Stimulated activated CD4-positive, alpha-beta T cell treated with anti-CD3 and anti-CD28 coated beads, Interleukin-1b, Interleukin-23, amount 100 ng/mL, for 1 hour (primary cell): ENCODE data around the gene PITPNM1.
"Not testable (repeated sequence)": the region's sequence is repeated elsewhere in the genome, so short reads cannot be mapped to it uniquely, and the experiment has no call there.

Source experiments
- DNase-seq, 2 donors: peaks; one replicate each; pipeline ENCODE4 v3.0.0-alpha.2; 2020; ENCODE audit warnings: low read depth in 2 of 2

Gene PITPNM1

GRCh38 chr11:67489885-67490726, 15.1 kb downstream of the PITPNM1 start:
- DNase-seq, result no peak

GRCh38 chr11:67489203-67489884, 15.8 kb downstream of the PITPNM1 start:
- DNase-seq, result no peak

GRCh38 chr11:67486481-67487195, 18.5 kb downstream of the PITPNM1 start:
- DNase-seq, result no peak

GRCh38 chr11:67485873-67486361, 19.2 kb downstream of the PITPNM1 start:
- not testable (repeated sequence) for DNase-seq

- no peak for DNase-seq
Observed at GRCh38 chr11:67484847-67485311, 20.3 kb downstream of the PITPNM1 start.

- DNase-seq, result no peak
Observed at GRCh38 chr11:67483831-67484665, 21.1 kb downstream of the PITPNM1 start.

- peak; percentile 90 to 93 for DNase-seq
Observed at GRCh38 chr11:67482827-67483798, 22.1 kb downstream of the PITPNM1 start, which contains the start of gene AIP. AIP (plus strand) TSS chr11:67483026; CDS start chr11:67483159, 133 bp downstream.

GRCh38 chr11:67482275-67482826, 22.8 kb downstream of the PITPNM1 start:
- DNase-seq, result no peak

GRCh38 chr11:67477344-67478050, 27.7 kb downstream of the PITPNM1 start:
- DNase-seq, result not testable (repeated sequence)

- not testable (repeated sequence) for DNase-seq
Observed at GRCh38 chr11:67476692-67477091, 28.5 kb downstream of the PITPNM1 start.

GRCh38 chr11:67472882-67473281, 32.3 kb downstream of the PITPNM1 start:
- no peak for DNase-seq

- DNase-seq, result no peak
Observed at GRCh38 chr11:67470337-67471002, 34.7 kb downstream of the PITPNM1 start.

GRCh38 chr11:67469508-67469811, 35.7 kb downstream of the PITPNM1 start:
- DNase-seq, result no peak

- peak; percentile 87 to 91 for DNase-seq
Observed at GRCh38 chr11:67468759-67469507, 36.2 kb downstream of the PITPNM1 start, which contains the start of gene TMEM134. TMEM134 (minus strand) TSS chr11:67469251; CDS start chr11:67469192, 59 bp downstream.

GRCh38 chr11:67468456-67468758, 36.8 kb downstream of the PITPNM1 start:
- DNase-seq, result no peak

- no peak for DNase-seq
Observed at GRCh38 chr11:67468056-67468455, 37.1 kb downstream of the PITPNM1 start.

- DNase-seq, result no peak
Observed at GRCh38 chr11:67466962-67467771, 38.0 kb downstream of the PITPNM1 start.
